ENCODE results near the gene CTRB1. TPM values are rescaled to one million over a fixed set of nuclear protein-coding genes. Genes with fewer than 3 reads are reported as not detected.
"Not testable (repeated sequence)": the region's sequence is repeated elsewhere in the genome, so short reads cannot be mapped to it uniquely, and the experiment has no call there.

CTRB1 gene
- total RNA-seq, 2 experiments from 2014 or later = not detected

DNA sequence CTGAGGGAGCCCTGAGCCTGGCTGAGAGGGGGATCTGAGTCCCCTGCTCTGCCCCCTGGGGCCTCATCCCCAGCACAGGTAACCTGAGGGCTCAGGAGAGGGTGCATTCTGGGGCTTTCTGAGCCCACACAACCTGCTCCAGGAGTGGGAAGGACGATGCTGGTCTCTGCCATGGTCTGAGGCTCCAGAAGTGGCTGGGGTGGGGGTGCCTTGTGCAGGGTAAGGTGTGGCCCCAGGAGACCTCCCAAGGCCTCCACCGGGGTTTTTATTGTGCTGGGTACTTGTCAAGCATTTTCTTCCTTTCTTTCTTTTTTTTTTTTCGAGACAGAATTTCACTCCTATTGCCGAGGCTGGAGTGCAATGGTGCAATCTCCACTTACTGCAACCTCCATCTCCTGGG, 300 bp downstream of the CTRB1 start:
- POLR2A ChIA-PET = no interaction called here
- H3K36me3 Mint-ChIP-seq = no peaks in the 10 kb centered on the region
- intact Hi-C loops (cut with micrococcal nuclease) = loop anchor here (5.0 kb wide), 1 partner anchor 158 kb away; no protein-coding TSS in a partner anchor
- CTCF ChIA-PET = interaction anchor here (0.8 to 6.9 kb wide), 3 partner anchors 15 to 19 kb away, joined by 3 to 32 read pairs (median 6); no protein-coding TSS in a partner anchor
- H3K4me1 Mint-ChIP-seq (ENCODE audit: low read depth) = peaks cover 10% of the 10 kb centered on the region
- no peak overlapping the region for H3K4me3 Mint-ChIP-seq
- H3K9me3 Mint-ChIP-seq = no peaks in the 10 kb centered on the region
- DNase-seq = no peak
- H3K27ac Mint-ChIP-seq = no peak overlapping the region
- H3K27me3 Mint-ChIP-seq = no peaks in the 10 kb centered on the region

DNA sequence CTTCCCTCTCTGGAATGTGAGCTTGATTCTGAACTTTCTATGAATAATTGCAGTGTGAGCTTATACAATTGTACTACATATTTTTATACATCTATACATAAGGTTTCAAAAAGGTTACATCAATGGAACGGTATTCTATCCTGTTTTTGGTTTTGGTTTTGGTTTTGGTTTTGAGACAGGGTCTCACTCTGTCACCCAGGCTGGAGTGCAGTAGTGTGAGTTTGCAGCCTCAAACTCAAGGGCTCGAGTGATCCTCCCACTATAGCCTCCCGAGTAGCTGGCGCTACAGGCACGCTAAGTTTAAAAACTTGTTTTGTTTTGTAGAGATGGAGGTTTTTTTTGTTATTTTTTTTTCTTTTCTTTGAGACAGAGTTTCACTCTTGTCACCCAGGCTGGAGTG, 1.1 kb downstream of the CTRB1 start:
- Mint-ChIP-seq H3K4me1 (ENCODE audit: low read depth) (peaks cover 10% of the 10 kb centered on the region), H3K4me3 (peak overlapping the region; percentile 61), H3K27me3 (no peaks in the 10 kb centered on the region), H3K27ac (peak overlapping the region; percentile 75), H3K9me3 (no peaks in the 10 kb centered on the region), H3K36me3 (no peaks in the 10 kb centered on the region)
- CTCF ChIA-PET = interaction anchor here (0.7 to 6.9 kb wide), 3 partner anchors 12 to 20 kb away, joined by 3 to 32 read pairs (median 3); no protein-coding TSS in a partner anchor
- intact Hi-C loops (cut with micrococcal nuclease) = loop anchor here (2.0 to 5.0 kb wide), 2 partner anchors 21 to 157 kb away; no protein-coding TSS in a partner anchor
- POLR2A ChIA-PET = no interaction called here
- peak; percentile 43 for DNase-seq

DNA sequence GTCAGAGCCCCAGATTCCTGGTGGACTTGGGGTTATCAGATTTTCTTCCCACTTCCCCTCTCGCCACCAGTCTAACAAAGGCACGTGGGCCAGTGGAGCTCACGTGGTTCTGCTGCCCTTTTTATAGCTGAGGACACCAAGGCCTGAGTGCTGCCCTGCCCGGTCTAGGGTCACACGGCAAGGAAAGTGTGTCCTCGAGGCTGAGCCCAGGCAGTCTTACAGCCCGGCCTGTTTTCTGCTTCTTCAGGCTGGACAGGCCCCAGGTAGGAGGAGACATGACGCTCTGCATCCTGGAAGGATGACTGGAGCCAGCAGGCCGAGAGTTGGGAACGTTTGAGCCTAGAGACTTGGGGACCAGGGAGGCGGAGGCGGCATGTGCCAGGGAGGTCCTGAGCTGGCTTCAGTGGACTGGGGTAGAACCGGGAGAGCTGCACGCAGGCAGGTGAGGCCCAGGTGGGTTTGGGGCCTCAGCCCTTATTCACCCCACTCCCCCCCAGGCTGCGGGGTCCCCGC, 3.5 kb downstream of the CTRB1 start:
- no peak for DNase-seq
- Mint-ChIP-seq H3K27ac (no peak overlapping the region), H3K27me3 (peaks cover 2% of the 10 kb centered on the region), H3K9me3 (no peaks in the 10 kb centered on the region), H3K4me3 (no peak overlapping the region), H3K36me3 (no peaks in the 10 kb centered on the region), H3K4me1 (ENCODE audit: low read depth) (peaks cover 10% of the 10 kb centered on the region)
- CTCF ChIA-PET = interaction anchor here (6.9 kb wide), 1 partner anchor 23 kb away, joined by 32 read pairs; no protein-coding TSS in a partner anchor
- POLR2A ChIA-PET = interaction anchor here (0.5 kb wide), 1 partner anchor 98 kb away, joined by 3 read pairs; no protein-coding TSS in a partner anchor
- intact Hi-C loops (cut with micrococcal nuclease) = no loop called here

DNA sequence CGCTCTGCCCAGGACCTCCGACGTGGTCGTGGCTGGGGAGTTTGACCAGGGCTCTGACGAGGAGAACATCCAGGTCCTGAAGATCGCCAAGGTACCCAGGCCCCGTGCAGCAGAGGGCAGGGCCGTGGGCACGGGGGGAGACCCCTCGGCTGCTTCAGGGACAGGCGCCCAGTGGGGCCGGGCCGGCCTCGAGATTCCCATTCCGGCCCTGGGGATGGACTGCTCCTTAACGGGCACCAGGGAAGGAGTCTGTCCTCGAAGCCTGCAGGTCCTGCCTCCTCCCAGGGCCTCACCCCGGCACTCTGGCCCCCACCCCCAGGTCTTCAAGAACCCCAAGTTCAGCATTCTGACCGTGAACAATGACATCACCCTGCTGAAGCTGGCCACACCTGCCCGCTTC, 4.3 kb downstream of the CTRB1 start:
- CTCF ChIA-PET = not testable (repeated sequence)

GRCh38 chr16:75224306-75225082, 5.7 kb downstream of the CTRB1 start:
- CTCF ChIA-PET = no interaction called here
- no peaks in the 10 kb centered on the region for H3K9me3 Mint-ChIP-seq
- peaks cover 2% of the 10 kb centered on the region for H3K27me3 Mint-ChIP-seq
- H3K4me3 Mint-ChIP-seq = no peak overlapping the region
- no peaks in the 10 kb centered on the region for H3K36me3 Mint-ChIP-seq
- POLR2A ChIA-PET = no interaction called here
- peaks cover 5% of the 10 kb centered on the region for H3K4me1 Mint-ChIP-seq (ENCODE audit: low read depth)
- H3K27ac Mint-ChIP-seq = no peak overlapping the region
- DNase-seq = no peak
- intact Hi-C loops (cut with micrococcal nuclease) = no loop called here

More for the DNA sequence above, 4.3 kb downstream of the CTRB1 start:
- H3K27me3 Mint-ChIP-seq; H3K27ac Mint-ChIP-seq; H3K4me3 Mint-ChIP-seq; H3K9me3 Mint-ChIP-seq; H3K4me1 Mint-ChIP-seq (ENCODE audit: low read depth); H3K36me3 Mint-ChIP-seq; intact Hi-C loops (cut with micrococcal nuclease); DNase-seq; POLR2A ChIA-PET: not testable (repeated sequence)

DNA sequence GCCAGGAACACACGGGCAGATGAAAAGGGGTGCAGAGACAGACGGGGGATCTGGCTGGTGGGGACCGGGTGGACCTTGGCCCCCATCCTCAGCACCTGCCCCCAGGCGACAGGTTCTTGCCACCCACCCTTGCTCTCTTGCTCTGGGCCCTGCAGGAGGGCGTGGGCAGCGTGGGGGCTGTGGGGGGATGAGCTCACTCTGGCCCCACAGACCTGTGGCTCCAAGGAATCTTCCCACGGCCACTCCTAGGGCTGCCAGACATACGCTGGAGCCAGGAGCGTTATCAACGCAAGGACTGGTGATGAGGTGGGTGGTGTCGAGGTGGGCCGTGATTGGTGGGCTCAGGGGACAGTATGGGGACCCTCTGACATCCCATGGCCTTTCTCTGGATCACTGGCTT, 6.3 kb downstream of the CTRB1 start:
- CTCF ChIA-PET = no interaction called here
- H3K27ac Mint-ChIP-seq = no peak overlapping the region
- POLR2A ChIA-PET = no interaction called here
- peaks cover 2% of the 10 kb centered on the region for H3K27me3 Mint-ChIP-seq
- no peak for DNase-seq
- H3K9me3 Mint-ChIP-seq = no peaks in the 10 kb centered on the region
- intact Hi-C loops (cut with micrococcal nuclease) = no loop called here
- no peaks in the 10 kb centered on the region for H3K4me1 Mint-ChIP-seq (ENCODE audit: low read depth)
- no peaks in the 10 kb centered on the region for H3K36me3 Mint-ChIP-seq
- no peak overlapping the region for H3K4me3 Mint-ChIP-seq

GRCh38 chr16:75225678-75226515, 7.1 kb downstream of the CTRB1 start:
- Mint-ChIP-seq H3K27ac (no peak overlapping the region), H3K9me3 (no peaks in the 10 kb centered on the region), H3K4me3 (no peak overlapping the region), H3K4me1 (ENCODE audit: low read depth) (no peaks in the 10 kb centered on the region), H3K27me3 (peaks cover 2% of the 10 kb centered on the region), H3K36me3 (no peaks in the 10 kb centered on the region)
- ChIA-PET POLR2A (no interaction called here), CTCF (no interaction called here)
- intact Hi-C loops (cut with micrococcal nuclease) = no loop called here
- no peak for DNase-seq

DNA sequence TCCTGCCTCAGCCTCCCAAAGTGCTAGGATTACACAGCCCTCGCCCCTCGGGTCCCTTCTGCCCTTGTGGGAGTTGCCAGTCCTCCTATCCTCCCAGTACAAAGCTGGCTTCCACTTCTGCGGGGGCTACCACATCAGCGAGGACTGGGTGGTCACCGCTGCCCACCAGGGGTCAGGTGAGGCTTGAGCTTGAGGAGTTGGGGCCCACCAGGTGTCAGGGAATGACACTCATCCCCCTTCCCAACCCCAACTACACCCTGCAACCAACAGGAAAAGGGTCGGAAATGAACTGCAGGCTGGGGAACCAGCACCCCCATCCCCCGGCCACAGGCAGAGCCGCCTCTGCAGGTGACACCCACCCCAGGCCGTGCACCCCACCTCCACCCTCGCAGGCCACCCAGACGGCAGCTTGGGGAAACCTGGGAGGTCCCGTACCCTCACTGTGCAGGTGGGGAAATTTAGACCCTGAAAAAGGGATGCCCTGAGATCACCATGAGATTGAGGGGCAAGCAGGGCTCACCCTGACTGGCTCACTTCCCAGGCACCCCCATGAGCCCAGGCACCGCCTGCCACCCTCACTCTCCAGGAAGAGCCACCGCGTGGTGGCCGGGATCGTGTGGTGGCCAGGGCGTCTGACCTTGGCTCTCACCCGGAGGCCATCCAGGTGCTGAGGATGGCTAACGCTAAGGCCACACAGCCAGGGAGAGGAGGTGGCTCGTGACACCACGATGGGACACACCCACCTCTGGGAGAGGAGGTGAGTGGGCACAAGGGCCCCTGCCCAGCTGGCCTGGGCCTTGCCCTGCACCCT, 8.0 kb downstream of the CTRB1 start:
- no peak for DNase-seq
- ChIA-PET POLR2A (no interaction called here), CTCF (interaction anchor here (1.0 kb wide), 1 partner anchor 27 kb away, joined by 3 read pairs; no protein-coding TSS in a partner anchor)
- H3K4me3 Mint-ChIP-seq = no peak overlapping the region
- intact Hi-C loops (cut with micrococcal nuclease) = no loop called here
- no peaks in the 10 kb centered on the region for H3K36me3 Mint-ChIP-seq
- no peaks in the 10 kb centered on the region for H3K9me3 Mint-ChIP-seq
- H3K4me1 Mint-ChIP-seq (ENCODE audit: low read depth) = no peaks in the 10 kb centered on the region
- peaks cover 2% of the 10 kb centered on the region for H3K27me3 Mint-ChIP-seq
- no peak overlapping the region for H3K27ac Mint-ChIP-seq

GRCh38 chr16:75227361-75228142, 8.8 kb downstream of the CTRB1 start:
- no peak for DNase-seq
- ChIA-PET POLR2A (no interaction called here), CTCF (interaction anchor here (1.0 to 1.3 kb wide), 2 partner anchors 9 to 28 kb away, joined by 3 read pairs; no protein-coding TSS in a partner anchor)
- Mint-ChIP-seq H3K4me1 (ENCODE audit: low read depth) (no peaks in the 10 kb centered on the region), H3K9me3 (no peaks in the 10 kb centered on the region), H3K27me3 (peaks cover 2% of the 10 kb centered on the region), H3K36me3 (no peaks in the 10 kb centered on the region), H3K27ac (no peak overlapping the region), H3K4me3 (no peak overlapping the region)
- intact Hi-C loops (cut with micrococcal nuclease) = no loop called here

GRCh38 chr16:75228143-75228976, 9.6 kb downstream of the CTRB1 start:
- Mint-ChIP-seq H3K36me3 (no peaks in the 10 kb centered on the region), H3K9me3 (no peaks in the 10 kb centered on the region), H3K27ac (no peak overlapping the region), H3K4me1 (ENCODE audit: low read depth) (no peaks in the 10 kb centered on the region), H3K27me3 (peaks cover 2% of the 10 kb centered on the region), H3K4me3 (no peak overlapping the region)
- intact Hi-C loops (cut with micrococcal nuclease) = no loop called here
- POLR2A ChIA-PET = no interaction called here
- DNase-seq = no peak
- CTCF ChIA-PET = interaction anchor here (1.3 kb wide), 1 partner anchor 8 kb away, joined by 3 read pairs; no protein-coding TSS in a partner anchor

Data from activated CD4-positive, alpha-beta memory T cell treated with anti-CD3 and anti-CD28 coated beads for 36 hours (primary cell).